ENCODE data around the gene LPIN2. TPM values are rescaled to one million over a fixed set of nuclear protein-coding genes. Genes with fewer than 3 reads are reported as not detected.
A peak's percentile ranks its signal among the peaks of the same experiment; 100 is the strongest.

The LPIN2 gene
- total RNA-seq, 2 donors from 2014 or later: 40.5 to 58.5 TPM

- DNase-seq (no peak), ATAC-seq (no peak)
- intact Hi-C loops (cut with DNase I, micrococcal nuclease): no loop called here
Measured at GRCh38 chr18:2974731-2975130, 38.2 kb downstream of the LPIN2 start.

DNA sequence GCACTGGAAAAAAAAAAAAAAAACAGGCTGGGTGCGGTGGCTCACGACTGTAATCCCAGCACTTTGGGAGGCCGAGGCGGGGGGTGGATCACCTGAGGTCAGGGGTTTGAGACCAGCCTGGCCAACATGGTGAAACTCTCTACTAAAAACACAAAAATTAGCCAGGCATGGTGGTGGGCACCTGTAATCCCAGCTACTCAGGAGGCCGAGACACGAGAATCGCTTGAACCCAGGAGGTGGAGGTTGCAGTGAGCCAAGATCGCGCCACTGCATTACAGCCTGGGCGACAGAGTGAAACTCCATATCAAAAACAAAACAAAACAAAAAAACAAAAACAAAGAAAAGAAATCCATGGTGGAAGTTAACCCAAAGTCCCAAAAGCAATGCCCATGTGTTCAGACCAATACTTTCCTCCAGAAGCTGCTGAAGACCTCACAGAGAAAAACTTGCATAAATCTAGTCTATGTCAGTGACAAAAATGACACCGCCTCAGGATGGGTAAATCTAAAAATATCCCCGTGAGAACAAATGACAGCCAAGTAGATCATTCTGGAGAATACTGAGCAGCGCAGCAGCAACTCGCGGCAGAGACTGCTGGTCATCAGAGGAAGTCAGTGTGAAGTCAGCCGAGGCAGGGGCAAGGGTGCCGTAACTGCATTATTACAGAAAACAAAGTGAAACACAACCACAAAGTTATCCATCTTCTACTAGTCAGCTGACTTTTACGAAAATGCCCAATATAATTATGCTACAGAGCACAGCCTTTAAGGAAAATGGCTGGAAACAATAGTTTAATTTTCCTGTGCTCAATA lies 41.0 kb downstream of the LPIN2 start:
- intact Hi-C loops (cut with DNase I, micrococcal nuclease): no loop called here
- peak; percentile 26 for ATAC-seq
- peak; percentile 34 to 50 for DNase-seq

DNA sequence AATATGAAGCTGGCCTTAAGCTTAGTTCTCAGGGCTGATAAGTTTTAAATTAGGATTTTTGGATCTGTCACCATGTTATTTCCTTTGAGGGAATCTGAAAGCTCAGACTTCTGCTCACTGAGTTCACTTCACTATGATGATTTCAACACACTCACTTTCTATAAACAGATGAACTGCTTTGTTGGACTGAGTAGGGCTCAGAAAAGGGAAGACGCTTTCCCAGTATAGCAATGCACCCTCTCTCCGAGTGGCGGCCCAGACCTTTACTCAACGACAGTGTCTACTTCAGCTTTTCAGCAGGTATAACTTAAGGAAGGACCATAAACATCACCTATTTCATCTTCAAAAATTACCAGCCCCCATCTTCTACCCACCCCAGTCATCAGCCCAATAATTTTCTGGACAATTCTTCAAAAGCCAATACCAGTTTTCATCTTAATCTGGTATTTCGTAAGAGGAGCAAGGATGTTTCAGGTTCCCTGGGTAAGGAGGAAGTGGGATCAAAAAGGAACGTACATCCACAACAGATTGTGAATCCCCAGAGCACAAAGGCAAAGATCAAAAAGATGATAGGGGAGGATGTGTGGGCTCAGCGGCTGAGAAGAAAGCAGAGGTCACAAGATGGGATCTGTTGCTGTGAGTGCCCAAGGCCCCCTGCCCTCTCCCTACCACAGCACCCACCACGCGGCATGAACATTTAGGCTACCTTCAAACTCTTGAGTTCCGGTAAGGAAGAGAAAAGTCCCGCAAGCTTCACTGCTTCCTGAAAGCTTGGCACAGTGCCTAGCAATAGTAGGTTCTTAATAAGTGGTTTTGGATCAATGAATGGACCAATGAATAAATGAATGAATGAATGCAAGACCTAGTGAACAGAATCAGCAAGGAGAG lies 41.9 kb downstream of the LPIN2 start:
- intact Hi-C loops (cut with DNase I, micrococcal nuclease): no loop called here
- ATAC-seq: no peak
- DNase-seq: no peak

- ATAC-seq (peak; percentile 34), DNase-seq (no peak)
- intact Hi-C loops (cut with DNase I, micrococcal nuclease): no loop called here
Measured at GRCh38 chr18:2970344-2970743, 42.6 kb downstream of the LPIN2 start.

DNA sequence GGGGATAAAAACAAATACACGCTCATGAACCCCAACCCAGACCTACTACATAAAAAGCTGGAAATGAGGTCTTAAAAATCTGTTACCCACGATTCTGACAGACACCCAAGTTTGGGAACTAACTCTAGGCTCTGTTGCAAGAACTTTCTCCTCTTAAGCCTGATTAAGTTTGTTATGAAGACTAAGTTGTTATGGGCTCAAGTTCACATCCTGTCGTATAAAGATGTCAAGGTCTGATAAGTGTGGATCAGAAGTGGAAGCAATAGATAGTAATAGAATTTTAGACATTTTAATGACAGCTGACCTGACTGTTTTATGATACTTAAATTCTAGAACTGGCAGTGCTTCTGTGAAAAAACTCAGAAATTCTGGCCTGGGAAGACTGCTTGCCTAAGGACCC lies 43.2 kb downstream of the LPIN2 start:
- intact Hi-C loops (cut with DNase I, micrococcal nuclease): no loop called here
- DNase-seq (no peak), ATAC-seq (no peak)

DNA sequence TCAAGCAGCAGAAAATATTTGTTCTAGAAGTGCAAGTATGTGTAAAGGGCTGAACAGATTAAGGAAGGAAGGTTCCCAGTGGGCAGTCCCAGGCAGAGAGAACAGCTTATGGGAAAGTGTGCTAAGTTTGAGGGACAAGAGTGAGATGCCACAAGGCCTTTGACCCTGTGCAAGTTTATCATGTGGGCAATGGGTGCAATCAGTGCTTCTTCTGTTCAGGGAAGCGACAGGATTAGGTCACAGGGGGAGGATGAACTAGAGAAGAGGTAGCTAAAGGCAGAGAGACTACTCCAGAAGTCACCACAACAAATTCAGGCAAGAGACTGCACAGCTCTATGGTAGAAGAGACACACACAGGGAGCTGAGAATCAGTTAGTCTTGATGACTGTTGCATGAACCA lies 44.3 kb downstream of the LPIN2 start:
- peak; percentile 39 for ATAC-seq
- DNase-seq: no peak
- intact Hi-C loops (cut with DNase I, micrococcal nuclease): no loop called here

DNA sequence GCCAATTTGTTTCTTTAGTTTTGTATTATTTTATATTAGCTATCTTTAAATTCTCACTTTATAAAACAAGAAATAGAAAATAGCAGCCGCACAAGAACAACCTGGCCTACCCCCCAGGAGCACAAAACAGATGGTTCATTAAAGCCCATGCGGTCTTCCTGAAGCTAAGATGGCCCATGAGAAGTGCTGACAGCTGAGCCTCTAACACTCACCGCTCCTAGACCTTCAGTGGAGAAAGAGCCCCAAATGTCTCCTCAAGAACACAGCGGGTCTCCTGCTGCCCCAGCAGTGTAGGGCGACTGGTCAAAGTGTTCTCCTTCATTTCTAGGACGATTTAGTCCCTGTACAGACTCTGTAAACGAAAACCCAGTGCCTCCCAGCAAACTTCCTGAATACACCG lies 45.1 kb downstream of the LPIN2 start:
- ATAC-seq (no peak), DNase-seq (no peak)
- intact Hi-C loops (cut with DNase I, micrococcal nuclease): no loop called here

DNA sequence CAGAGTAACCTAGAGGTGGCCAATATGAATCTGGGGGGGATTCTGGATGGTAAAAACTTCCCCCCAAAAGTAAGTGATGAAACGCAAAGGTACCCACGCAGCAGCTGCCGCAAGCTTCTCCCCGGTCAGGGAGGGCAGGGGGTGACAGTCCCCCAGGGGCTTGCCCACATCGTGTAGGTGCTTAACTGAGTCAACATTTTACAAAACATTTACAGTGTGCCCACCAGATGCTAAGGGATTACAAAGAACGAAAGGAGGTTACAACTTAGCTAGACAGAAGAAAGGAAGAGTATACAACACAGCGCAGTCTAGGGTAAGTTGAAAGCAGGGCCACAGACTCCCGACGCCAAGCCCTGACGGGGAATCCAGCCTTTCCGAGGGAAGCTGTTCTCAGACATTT lies 45.6 kb downstream of the LPIN2 start:
- intact Hi-C loops (cut with DNase I, micrococcal nuclease): no loop called here
- ATAC-seq (no peak), DNase-seq (no peak)

DNA sequence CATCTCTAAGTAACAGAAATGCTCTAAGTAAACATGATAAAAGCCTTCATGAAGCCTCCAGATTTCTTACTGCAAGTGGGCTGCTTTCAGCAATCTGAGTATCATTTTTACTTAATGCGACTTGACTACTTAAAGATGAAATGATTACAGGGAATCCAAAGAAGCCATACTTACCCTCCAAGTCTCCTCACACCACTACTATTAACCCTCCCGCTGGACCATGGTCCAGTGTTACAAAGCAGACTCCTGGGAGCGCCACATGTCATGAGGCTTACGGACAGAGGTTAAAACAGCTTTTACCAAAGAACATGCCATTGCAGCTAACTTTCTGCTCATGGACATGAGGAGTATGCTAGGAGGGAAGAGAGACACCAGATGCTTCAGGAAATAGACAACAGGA lies 46.4 kb downstream of the LPIN2 start:
- ATAC-seq: no peak
- intact Hi-C loops (cut with DNase I, micrococcal nuclease): no loop called here
- DNase-seq: no peak

DNA sequence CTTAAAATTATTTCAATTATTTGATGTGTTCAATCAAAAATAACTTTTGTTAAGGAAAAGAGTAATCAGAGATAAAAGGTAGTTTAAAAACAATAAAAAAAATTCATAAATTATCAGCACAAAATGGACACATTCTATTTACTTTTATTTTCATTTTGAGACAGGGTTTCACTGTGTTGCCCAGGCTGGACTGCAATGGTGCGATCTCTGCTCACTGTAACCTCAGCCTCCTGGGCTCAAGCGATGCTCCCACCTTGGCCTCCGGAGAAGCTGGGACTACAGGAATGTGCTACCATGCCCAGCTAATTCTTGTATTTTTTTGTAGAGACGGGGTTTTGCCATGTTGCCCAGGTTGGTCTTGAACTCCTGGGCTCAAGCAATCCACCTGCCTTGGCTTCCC lies 47.1 kb downstream of the LPIN2 start:
- ATAC-seq (no peak), DNase-seq (no peak)
- intact Hi-C loops (cut with DNase I, micrococcal nuclease): no loop called here

DNA sequence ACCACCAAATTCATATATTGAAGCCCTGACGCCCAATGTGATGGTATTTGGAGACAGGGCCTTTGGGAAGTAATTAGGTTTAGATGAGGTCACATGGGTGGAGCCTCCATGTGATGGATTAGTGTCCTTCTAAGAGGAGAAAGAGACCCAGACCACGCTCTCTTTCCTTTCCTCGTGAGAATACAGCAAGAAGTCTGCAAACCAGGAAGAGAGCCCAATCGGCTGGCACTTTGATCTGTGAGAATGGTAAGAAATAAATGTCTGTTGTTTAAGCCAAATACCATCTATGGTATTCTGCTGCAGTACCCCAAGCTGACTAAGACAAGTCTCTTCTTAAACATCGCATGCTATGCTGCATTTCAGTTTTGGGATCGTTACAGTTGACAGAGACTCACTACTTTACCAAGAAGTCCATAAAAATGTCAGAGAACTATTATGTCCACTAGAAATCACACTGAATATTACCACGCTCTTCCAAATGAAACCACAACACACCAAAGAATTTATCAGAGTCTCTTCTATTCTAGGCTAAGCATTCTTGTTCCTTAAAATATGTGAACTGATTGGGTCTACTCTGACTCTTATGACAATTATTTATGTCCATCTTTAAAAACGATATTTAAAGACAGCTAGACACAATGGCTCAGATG lies 48.5 kb downstream of the LPIN2 start:
- ATAC-seq (no peak), DNase-seq (no peak)
- intact Hi-C loops (cut with DNase I, micrococcal nuclease): no loop called here

Other genes with a start within 250 kb of the LPIN2 start
- 10 to 100 TPM; 16.3 to 18.1 TPM for gene EMILIN2, start 166.1 kb downstream of the LPIN2 start, total RNA-seq
- gene MYOM1, start 206.8 kb upstream of the LPIN2 start, total RNA-seq: 1 to 10 TPM; 3.5 to 9.6 TPM
- gene MYL12A, start 234.7 kb upstream of the LPIN2 start, total RNA-seq: 100 to 1,000 TPM; 520 to 622 TPM
- 100 to 1,000 TPM; 563 to 581 TPM for gene MYL12B, start 249.0 kb upstream of the LPIN2 start, total RNA-seq

Data from left colon (tissue), 2 donors.